ENCODE results near the gene C1QL3.

Gene C1QL3

GRCh38 chr10:16521311-16522016, at the start of gene C1QL3:
TSS of gene C1QL3 (minus strand) at chr10:16521879. CDS start at chr10:16521065, 814 bp downstream.
- DNase-seq = no peak

GRCh38 chr10:16570731-16571130, 49.1 kb upstream of the C1QL3 start:
- no peak for DNase-seq

- DNase-seq = no peak
Observed at GRCh38 chr10:16566202-16566805, 44.6 kb upstream of the C1QL3 start.

DNA sequence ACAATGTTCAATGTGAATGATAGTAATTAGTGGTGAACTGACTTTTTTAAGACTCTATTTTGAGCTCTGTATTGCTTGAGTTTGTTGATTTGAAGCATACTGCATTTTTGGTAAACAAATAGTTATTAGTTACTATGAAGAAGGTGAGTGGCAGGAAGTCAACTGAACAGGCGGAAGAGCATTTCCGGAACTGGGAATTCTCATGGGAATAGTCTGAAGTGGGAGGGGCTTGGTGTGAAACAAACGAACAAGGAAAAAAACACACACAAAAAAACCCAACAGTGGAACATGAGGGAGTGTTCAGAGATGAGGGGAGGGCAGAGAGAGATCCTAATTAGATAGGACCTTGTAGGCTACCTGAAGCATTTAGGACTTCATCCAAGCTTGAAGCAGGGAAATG, 43.9 kb upstream of the C1QL3 start:
- no peak for DNase-seq

- DNase-seq = no peak
Observed at GRCh38 chr10:16562891-16563290, 41.2 kb upstream of the C1QL3 start.

DNA sequence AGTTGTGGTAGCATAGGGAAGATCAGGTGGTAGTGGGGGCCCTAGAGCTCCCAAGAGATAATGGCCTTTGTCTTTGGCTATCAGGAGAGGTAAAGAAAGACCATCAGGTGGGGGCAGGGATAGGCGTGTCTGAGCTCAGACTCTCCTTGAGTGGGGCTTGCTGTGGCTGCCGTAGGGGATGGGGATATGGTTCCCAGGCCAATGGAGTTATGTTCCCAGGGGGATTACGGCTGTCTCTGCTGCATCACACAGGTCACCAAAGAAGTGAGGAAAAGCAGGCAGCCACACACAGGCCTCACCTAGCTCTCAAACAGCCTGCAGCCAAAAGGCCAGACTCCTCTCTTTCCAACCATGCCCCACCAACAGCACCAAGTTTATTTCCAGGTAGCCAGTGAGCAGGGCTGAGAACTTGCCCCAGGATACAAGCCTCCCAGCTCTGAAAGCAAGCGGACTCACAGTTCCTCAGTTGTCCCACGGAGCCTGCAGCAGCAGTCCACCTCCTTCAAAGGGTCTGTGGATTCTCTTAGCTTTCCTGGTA, 37.6 kb upstream of the C1QL3 start:
- no peak for DNase-seq

DNA sequence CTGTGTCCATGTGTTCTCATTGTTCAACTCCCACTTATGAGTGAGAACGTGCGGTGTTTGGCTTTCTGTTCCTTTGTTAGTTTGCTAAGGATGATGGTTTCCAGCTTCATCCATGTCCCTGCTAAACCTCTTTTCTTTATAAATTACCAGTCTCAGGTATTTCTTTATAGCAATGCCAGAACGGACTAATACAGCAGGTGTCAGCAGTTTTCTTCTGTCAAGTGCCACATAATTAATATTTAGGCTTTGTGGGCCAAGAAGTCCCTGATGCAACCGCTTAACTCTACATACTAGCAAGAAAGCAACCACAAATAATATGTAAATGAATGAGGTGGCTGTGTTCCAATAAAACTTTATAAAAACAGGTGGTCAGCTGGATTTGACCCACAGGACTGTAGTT, 26.3 kb upstream of the C1QL3 start:
- DNase-seq = no peak

- DNase-seq = no peak
Observed at GRCh38 chr10:16545116-16545736, 23.5 kb upstream of the C1QL3 start.

- no peak for DNase-seq
Observed at GRCh38 chr10:16544591-16544990, 22.9 kb upstream of the C1QL3 start.

DNA sequence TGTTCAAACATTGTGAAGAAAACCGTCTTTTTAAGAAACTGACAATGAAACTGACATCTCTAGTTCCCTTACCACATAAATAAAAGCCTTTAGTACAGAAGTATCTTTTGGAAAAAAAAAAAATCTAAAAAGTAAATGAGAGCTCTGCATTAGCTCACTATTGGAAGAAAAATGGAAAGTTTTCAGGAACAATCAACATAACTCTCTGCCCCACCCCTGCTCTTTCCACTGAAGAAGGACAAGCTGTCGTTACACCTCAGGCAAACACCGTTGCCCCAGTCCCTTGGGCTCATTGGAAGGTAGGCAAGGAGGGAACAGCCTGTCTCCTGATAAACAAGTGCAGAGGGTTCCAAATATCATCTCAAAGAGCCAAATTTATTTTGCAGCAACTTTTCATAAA, 22.4 kb upstream of the C1QL3 start:
- no peak for DNase-seq

DNA sequence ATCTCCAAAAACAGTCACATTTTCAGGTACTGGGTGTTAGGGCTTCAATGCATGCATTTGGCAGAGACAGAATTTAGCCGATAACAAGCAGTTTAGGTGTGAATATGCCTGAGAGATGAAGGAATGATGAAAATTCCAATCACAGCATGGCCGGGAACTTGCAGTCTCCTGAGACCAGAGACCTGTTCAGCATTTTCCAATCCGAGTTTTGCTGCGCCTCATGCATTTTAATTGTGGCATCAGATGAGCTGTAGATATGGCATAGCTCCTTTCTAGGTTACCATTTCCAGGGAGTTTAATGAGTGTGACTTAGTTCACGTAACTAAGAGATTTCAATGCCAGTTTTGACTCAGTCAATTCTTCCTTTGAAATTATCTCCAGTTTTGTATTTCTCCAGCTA, 14.5 kb upstream of the C1QL3 start:
- no peak for DNase-seq

- DNase-seq = no peak
Observed at GRCh38 chr10:16529853-16530252, 8.2 kb upstream of the C1QL3 start.

GRCh38 chr10:16527452-16527851, 5.8 kb upstream of the C1QL3 start:
- no peak for DNase-seq

GRCh38 chr10:16520900-16521299, 779 bp downstream of the C1QL3 start:
- no peak for DNase-seq

DNA sequence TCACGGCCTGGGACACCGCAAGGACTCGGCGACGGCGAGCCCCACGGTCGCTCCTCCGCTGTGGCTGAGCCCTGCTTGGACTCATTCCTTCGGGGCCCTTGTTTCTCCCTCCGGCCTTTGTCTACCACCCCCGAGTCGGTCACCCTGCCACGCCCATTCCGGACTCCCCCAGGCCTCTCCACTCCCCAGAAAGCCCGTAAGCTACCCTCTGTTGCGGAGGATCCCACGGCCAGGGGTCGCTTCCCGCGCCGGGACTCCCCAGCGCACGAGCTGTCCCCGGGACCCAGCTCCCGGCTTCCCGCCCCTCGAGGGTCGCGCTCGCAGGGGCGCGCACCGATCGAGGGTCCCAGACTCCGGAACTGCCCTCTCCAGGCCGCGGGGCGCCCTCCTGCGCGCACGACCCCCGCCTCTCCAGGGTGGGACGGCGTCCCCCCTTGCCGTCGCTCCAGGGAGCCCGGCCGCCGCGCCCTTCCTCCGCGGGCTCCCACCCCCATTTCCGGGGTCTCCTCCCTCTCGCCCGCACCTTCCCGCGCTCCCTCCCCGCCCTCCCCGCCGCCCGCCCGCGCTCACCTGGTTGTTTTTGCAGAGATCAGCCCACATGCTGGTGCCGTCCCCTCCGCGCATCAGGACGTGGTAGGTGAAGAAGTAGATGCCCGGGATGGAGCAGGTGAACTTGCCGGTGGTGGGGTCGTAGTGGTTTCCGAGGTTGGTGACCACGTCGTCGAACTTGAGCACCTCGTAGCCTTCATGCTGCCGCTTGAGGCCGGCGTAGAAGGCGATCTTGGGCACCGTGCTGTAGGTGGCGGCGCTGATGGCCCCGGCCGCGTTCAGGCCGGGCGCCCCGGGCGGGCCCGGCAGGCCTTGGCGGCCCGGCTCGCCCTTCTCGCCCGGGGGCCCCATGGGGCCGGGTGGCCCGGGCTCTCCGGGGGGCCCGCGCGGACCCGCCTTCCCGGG, 1.5 kb downstream of the C1QL3 start:
- DNase-seq = no peak

GRCh38 chr10:16519250-16519907, 2.3 kb downstream of the C1QL3 start:
- no peak for DNase-seq

GRCh38 chr10:16518822-16519221, 2.9 kb downstream of the C1QL3 start:
- no peak for DNase-seq

DNA sequence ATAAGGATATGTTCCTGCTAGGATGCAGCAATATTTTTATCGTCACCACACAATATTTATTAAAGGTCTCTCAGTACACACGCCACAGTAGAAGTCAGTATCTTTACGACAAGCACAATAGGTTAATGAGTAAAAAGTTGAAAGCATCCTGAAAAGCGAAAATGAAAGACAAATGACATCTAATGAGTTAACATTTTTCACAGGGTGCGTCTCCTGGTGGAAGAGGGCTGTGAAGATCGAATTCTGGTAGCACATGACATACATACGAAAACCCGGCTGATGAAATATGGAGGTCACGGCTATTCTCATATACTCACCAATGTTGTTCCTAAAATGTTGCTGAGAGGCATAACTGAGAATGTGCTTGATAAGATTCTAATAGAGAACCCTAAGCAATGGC, 10.8 kb downstream of the C1QL3 start:
- DNase-seq = no peak

GRCh38 chr10:16509996-16510395, 11.7 kb downstream of the C1QL3 start:
- DNase-seq = no peak

DNA sequence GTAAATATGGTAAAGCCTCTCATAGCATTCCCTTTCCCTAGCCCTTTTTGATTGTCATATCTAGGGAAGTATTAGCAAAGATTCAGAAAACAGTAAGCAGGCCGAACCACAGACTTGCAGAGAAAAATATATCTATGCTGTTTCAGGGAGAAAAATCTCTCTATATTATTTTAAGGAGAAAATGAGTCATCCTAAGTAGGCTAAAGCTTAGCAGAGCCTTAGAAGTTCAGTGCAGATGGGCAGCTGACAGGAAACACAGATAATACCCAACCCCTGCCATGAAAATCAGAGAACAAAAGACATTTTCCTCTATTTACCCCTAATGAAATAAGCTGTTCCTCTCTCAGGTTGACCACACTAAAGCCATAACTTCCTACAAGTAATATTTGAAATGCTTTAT, 16.5 kb downstream of the C1QL3 start:
- DNase-seq = no peak

- no peak for DNase-seq
Observed at GRCh38 chr10:16497911-16498310, 23.8 kb downstream of the C1QL3 start.

GRCh38 chr10:16493884-16494536, 27.7 kb downstream of the C1QL3 start:
- DNase-seq = no peak

Measured in activated effector memory CD4-positive, alpha-beta T cell treated with Interleukin-2 at 50 U/mL for 16 hours (primary cell).